Measurements from ENCODE around the gene MSRB3.
"Not testable (repeated sequence)": the region's sequence is repeated elsewhere in the genome, so short reads cannot be mapped to it uniquely, and the experiment has no call there.

MSRB3 gene

GRCh38 chr12:65460063-65460462, 181.6 kb downstream of the MSRB3 start:
- no peak for DNase-seq

DNA sequence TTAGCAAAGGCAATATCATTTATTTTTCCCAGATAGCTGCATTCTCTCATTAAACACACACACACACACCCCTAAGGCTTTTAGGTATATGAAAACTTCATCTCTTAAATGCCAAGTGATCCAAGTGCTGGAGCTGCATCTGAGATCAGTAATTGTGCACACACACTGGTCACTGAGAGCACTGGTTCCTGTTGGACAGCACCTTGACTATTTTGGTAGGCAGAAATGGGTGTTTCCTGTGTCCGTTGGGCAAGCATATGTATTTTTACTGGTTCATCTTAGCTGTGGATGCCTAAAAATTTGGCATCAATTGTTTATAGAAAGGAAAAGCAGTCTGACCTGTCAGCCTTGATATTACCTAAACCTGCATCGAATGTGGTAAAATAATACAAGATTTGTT, 182.5 kb downstream of the MSRB3 start:
- DNase-seq = no peak

GRCh38 chr12:65462484-65462883, 184.0 kb downstream of the MSRB3 start:
- no peak for DNase-seq

GRCh38 chr12:65463082-65463481, 184.6 kb downstream of the MSRB3 start:
- DNase-seq = no peak

DNA sequence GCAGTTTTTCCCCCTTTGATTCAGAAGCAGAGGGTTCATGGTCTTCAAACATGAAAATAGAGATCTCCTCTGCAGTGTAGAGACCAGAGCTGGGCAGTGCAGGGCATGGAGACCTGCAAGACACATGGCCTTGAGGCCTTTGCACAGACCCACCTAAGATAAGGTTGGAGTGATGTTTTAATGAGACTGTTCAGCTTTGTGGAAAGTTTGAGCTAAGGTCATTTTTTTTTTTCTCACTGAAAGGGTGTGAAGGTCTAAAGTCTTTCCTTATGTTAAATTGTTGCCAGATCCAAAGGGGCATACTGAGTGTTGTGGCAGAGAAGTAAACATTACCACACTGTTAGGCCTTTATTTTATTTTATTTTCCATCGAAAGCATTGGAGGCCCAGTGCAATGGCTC, 185.1 kb downstream of the MSRB3 start:
- DNase-seq = no peak

DNA sequence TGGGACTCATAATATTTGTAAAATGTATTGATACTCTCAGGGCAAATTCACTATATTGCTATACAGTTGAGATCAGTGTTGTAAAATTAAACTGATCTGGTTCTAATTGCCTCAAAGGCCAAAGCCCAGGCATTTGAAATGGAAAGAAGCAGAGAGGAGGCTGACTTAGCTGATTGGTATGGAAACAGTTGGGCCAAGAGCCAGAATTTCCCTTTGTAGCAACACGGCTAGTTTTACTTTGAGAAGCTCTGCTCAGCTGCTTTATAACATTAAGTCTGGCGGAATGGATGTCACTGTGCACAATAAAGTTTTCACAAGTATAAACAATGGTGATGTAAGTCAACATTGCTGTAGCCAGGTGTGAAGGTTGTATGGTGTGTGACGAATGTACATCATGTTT, 186.4 kb downstream of the MSRB3 start:
- peak; percentile 95 for DNase-seq

DNA sequence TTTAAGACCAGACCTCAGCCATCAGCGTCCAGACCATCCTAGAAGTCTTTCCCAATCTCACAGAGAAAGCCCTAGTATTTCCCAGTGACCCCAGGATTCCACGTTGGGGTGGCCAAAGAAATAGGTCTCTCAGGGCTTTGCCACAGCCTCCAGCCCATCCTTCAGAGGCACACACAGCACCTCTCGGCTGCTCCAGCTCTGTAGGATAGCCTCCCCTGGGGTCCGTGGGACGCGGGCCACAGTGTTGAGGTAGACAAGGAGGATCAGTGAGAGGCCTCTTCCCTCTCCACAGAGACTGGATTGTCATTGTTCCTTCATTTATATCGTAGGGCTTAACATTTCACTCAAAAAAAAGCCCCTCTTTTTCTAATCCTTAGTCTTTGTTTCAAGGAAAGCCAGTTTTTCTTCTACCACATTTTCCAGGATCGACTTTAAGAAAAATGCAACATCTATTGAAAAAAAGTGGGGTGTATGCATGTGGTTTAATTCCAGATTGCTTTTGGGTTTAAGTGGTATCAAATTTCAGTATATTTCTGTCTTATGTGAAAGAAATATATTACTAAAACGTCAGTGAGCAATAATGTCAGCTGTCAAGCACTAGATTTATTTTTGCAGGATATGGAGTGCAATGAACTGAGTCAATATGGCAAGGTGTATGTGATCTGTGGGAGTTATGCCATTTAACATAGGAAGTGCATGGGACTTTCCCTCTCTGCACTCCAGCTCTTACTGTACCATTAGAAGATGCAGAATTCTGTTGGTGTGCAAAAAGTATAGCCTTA, 187.5 kb downstream of the MSRB3 start:
- DNase-seq = no peak

DNA sequence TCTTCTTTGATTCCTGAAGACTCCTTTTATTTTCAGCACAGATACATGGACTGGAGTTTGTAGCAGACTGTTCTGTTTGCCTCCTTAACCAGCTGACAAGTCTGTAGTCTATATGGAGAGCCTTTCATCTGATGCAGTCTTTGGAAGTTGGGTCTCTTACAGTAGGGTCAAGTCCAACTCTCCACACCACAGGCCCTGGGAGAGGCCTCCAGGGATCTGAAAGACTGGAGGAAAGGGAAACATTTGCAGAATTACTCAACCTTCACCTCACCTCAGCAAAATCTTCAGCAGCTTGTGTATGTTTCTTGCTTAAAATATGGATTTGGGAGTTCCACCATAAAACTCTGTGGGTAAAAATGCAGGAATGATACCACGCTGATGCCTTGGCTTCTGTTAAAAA, 188.4 kb downstream of the MSRB3 start:
- peak; percentile 55 for DNase-seq

DNA sequence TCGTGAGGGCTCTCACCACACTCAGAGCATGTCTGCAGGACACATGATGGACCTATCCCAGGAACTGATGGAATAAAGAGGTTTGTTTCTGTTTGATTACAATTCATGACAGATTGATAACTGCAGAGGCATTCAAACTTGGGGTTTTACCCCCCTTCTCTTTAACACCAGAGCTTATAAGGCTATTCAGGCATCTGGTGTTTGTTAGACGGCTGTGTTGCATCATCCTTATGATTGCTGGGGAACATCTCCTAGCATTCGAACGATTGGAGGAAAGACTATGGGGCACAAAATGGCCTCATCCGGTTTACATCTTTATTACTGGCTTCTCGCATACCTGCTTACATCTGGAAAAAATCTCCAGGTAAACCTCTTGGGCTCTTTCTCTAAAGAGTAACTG, 191.8 kb downstream of the MSRB3 start:
- DNase-seq = peak; percentile 84

DNA sequence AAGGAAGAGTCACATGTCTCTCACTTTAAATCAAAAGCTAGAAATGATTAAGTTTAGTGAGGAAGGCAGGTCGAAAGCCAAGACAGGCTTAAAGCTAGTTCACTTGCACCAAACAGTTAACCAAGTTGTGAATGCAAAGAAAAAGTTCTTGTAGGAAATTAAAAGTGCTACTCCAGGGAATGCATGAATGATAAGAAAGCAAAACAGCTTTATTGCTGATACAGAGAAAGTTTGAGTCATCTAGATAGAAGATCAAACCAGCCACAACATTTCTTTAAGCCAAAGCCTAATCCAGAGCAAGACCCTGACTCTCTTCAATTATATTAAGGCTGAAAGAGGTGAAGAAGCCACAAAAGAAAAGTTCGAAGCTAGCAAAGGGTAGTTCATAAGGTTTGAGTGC, 193.6 kb downstream of the MSRB3 start:
- no peak for DNase-seq

DNA sequence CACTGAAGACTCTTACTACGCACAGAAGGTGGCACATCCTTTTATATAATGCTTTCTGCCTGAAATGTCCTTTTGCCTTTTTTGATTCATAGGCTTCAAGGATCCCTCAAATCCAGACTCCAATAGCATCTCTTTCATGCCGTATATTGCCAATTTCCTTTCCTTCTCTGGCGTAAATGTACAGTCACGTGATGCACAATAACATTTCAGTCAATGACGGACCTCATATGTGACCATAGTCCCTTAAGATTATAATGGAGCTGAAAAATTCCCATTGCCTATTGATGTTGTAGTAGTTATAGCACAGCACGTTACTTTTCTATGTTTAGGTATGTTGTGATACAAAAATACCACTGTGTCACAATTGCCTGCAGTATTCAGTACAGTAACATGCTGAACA, 196.3 kb downstream of the MSRB3 start:
- no peak for DNase-seq

DNA sequence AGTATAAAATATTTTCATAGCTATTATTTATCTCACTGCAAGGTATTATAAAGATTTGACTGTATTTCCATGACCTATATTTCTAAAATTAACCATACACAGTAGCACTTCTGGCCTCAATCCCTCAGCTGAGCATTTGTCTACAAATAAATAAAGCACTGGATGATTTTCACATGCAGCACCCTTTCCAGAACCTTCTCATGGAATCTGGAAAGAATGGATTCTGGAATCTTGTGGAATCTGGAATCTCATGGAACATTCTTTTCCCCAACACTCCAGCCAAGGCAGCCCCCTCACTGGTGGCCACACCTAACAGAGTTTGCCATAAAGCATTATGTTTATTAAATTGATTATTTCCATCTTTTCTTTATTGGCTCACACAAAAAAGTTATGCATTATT, 199.2 kb downstream of the MSRB3 start:
- DNase-seq = no peak

DNA sequence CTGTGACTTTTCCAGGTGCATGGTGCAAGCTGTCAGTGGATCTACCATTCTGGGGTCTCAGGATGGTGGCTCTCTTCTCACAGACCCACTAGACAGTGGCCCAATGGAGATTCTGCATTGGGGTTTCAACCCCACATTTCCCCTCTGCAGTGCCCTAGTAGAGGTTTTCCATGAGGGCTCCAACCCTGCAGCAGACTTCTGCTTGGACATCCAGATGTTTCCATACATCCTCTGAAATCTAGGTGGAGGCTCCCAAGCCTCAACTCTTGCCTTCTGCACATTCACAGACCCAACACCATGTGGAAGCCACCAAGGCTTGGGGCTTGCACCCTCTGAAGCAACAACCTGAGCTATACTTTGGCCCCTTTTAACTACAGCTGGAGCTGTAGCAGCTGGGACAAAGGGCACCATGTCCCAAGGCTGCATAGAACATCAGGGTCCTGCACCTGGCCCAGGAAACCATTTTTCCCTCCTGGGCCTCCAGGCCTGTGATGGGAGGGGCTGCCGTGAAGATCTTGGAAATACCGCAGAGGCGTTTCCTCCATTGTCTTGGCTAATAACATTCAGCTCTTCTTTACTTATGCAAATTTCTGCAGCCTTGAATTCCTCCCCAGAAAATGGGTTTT, 205.5 kb downstream of the MSRB3 start:
- not testable (repeated sequence) for DNase-seq

DNA sequence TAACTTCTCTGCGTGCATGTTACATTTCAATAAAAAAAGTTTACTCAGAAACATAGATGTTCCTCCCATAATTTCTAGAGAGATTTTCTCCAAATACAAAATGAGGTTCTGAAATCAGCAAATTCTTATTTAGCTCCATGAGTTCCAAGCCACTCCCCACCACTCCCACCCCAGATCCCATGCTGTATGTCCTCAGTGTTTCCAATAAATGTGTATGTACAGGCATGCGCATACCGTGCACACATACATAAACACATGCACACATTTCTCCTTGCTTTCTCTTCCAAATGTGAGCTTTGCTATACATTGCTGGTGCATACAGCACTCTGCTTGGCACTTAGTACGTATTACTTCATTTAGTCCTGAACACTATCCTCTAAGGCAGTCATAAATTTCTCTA, 209.7 kb downstream of the MSRB3 start:
- no peak for DNase-seq

- DNase-seq = peak; percentile 55
Measured at GRCh38 chr12:65490250-65490649, 211.8 kb downstream of the MSRB3 start.

DNA sequence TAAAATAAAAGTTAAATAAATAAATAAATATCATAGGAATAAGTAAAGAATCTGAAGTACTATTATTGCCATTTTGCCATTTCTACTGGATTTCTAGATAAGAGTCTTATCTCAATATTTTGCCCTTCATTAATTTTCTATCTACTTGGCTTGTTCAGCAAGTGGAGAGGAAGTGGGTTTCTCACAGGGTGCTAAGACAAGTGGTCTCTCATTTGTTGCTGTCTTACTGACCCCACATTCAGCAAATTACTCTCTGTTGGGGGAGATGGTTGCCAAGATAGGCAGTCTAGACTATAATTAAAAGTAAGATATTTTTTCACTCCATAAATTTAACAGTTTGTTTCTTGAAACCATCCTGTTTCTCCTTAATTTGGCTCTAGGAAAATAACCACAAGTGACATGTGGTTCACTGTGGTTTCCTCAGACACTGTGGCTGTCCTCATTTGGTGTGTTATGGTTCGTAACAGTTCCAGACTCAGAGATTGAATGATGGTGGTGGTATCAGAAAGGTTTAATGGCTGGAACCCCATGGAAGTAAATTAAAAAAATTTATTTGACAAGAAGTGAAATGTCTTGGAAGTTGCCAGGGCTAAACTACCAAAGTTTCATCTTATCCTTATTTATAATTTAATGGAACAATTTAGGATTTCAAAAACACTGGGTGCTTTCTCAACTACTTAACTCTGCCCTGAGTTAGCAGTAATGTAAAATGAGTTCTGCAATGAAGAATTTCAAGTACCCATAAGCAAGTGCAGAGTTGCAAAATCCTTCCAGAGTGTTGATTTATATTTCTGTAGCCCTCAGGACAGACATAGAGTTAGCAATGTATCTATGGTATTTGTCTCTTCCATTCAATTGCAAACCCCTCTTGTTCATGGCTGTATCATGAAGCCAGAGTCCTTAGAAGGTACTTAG, 214.8 kb downstream of the MSRB3 start:
- peak; percentile 74 for DNase-seq

- DNase-seq = no peak
Measured at GRCh38 chr12:65493913-65494245, 215.4 kb downstream of the MSRB3 start.

GRCh38 chr12:65494537-65494936, 216.1 kb downstream of the MSRB3 start:
- DNase-seq = no peak

GRCh38 chr12:65495233-65495632, 216.8 kb downstream of the MSRB3 start:
- peak; percentile 80 for DNase-seq

DNA sequence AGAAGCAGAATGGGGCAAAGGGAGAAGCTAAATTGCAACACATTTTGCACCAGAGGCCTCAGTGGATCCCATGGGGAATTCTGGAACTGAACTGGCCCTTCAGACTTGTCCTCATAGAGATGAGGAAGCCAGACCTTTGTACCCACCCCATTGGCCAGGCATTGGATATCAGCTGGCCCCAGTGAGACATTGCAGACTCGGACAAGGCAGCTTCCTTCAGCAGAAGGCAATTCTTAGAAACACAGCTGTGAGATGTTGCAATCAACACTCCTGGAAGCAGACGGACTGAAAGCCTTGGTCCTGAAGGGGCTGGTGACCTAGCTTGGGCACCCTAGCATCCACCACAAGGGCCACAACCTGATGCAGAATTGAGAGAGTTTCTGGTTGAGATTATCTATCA, 218.1 kb downstream of the MSRB3 start:
- no peak for DNase-seq

DNA sequence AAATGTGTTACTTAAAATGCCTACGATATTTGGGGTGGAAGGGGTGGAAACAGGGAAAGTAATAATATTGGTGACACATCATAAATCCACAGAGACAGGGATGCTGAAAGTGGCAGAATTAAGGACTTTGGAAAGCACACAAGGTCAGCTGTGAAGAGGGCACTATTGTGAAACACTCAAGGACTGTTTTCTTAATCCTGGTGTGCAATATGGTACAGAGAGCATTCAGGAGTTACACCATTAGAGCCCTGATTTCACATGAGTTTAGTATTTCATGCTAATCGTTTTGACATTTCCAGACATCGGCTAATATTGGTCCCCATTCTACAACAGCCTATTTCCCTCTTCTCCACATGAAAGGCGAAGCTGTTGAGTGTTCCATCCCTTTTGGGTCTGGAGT, 219.2 kb downstream of the MSRB3 start:
- no peak for DNase-seq

DNA sequence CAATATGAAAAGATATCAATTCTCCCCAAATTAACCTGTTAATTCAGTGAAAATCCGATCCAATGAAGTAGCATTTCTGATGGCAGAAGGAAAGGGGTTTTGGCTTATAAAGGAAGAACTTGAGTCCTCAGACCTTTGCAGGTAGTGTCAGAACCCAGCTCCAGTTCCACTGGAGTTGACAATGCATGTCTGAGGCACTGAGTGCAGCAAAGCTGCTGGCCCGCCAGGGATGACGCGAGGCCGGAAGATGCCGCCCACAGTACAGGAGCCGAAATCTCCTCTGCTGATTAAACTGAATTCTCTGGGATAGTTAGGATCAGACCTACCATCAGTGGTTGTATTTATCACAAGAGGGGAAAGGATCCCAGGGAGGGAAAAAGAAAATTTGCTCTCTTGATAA, 220.7 kb downstream of the MSRB3 start:
- DNase-seq = no peak

DNA sequence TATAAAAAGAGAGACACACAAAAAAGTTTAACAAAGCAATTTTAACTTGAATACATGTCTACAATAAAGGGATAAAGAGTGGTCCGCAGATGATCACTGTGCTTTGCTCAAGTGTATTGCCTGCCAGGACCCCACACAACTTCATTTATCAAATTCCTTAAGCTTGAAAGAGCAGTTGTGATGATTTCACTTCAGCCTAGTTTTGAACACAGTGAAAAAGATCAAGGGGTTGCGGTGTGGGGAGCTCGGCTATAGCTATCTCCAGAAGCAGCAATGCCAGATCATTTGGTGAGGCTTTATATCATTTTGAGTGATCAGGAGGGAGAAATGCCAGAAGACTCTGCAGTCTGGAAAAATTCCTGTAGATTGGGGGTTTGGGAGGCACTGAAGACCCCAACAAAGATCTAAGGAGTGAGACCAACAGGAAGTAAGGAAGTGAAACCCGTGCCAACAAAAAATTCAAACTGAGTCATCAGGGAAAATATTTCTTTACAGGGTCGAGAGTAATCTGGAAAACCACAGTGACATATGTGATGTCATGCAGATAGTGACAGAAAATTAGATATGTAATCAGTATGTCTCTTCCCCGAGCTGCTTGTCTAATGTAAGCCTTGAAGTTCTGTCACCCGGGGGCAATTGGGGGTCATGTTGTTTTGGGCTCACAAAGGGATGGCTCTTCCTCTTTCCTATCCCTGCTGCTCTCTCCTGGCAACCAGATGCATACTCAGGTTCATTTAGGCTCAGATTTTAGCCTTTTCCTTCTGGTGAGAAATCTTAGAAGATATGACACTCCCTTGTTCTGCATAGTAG, 221.8 kb downstream of the MSRB3 start:
- DNase-seq = peak; percentile 83
